ENCODE data around the gene TMED6.
"Not testable (repeated sequence)": the region's sequence is repeated elsewhere in the genome, so short reads cannot be mapped to it uniquely, and the experiment has no call there.

The TMED6 gene

GRCh38 chr16:69301861-69302260 is 49.7 kb downstream of the TMED6 start:
- in situ Hi-C loops (cut with MboI; ENCODE audit: low pct_unique_long_range_greater_than_20kb, low sequenced_read_pairs, unreplicated experiment) = no loop called here
- TF ChIP-seq, protein P1, sequence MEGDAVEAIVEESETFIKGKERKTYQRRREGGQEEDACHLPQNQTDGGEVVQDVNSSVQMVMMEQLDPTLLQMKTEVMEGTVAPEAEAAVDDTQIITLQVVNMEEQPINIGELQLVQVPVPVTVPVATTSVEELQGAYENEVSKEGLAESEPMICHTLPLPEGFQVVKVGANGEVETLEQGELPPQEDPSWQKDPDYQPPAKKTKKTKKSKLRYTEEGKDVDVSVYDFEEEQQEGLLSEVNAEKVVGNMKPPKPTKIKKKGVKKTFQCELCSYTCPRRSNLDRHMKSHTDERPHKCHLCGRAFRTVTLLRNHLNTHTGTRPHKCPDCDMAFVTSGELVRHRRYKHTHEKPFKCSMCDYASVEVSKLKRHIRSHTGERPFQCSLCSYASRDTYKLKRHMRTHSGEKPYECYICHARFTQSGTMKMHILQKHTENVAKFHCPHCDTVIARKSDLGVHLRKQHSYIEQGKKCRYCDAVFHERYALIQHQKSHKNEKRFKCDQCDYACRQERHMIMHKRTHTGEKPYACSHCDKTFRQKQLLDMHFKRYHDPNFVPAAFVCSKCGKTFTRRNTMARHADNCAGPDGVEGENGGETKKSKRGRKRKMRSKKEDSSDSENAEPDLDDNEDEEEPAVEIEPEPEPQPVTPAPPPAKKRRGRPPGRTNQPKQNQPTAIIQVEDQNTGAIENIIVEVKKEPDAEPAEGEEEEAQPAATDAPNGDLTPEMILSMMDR (IDR thresholded peaks at IDR 0.05; ENCODE audit: extremely low read depth, insufficient read depth, missing control alignments) = no peak
- no peak for DNase-seq (ENCODE audit: low spot score)

- in situ Hi-C loops (cut with MboI; ENCODE audit: low pct_unique_long_range_greater_than_20kb, low sequenced_read_pairs, unreplicated experiment) = no loop called here
- DNase-seq (ENCODE audit: low spot score) = no peak
- TF ChIP-seq, protein P1 (IDR thresholded peaks at IDR 0.05; ENCODE audit: extremely low read depth, insufficient read depth, missing control alignments) = no peak
These were observed 50.4 kb downstream of the TMED6 start for GRCh38 chr16:69301187-69301586.

DNA sequence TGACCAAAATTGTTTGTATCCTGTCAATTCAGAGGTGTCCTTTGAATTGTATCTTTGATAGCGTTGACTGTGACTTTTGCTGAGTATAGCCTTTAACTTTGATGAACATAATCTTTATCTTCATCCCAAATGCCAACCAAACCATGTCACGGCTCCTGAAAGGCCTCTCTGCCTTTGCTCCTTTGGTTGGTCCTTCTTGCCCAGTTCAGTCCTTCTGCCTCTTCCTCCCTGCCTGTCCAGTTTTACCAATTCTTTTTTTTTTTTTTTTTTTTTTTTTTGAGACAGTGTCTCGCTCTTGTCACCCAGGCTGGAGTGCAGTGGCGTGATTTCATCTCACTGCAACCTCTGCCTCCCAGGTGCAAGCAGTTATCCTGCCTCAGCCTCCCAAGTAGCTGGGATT is 53.3 kb downstream of the TMED6 start:
- no peak for DNase-seq (ENCODE audit: low spot score)
- in situ Hi-C loops (cut with MboI; ENCODE audit: low pct_unique_long_range_greater_than_20kb, low sequenced_read_pairs, unreplicated experiment) = loop anchor here (25.0 kb wide), 1 partner anchor 411 kb away; no protein-coding TSS in a partner anchor
- TF ChIP-seq, protein P1 (IDR thresholded peaks at IDR 0.05; ENCODE audit: extremely low read depth, insufficient read depth, missing control alignments) = no peak

- not testable (repeated sequence) for DNase-seq (ENCODE audit: low spot score)
- in situ Hi-C loops (cut with MboI; ENCODE audit: low pct_unique_long_range_greater_than_20kb, low sequenced_read_pairs, unreplicated experiment) = loop anchor here (25.0 kb wide), 1 partner anchor 409 kb away; no protein-coding TSS in a partner anchor
These were observed 54.8 kb downstream of the TMED6 start for GRCh38 chr16:69296771-69297170.

- in situ Hi-C loops (cut with MboI; ENCODE audit: low pct_unique_long_range_greater_than_20kb, low sequenced_read_pairs, unreplicated experiment) = loop anchor here (25.0 kb wide), 1 partner anchor 407 kb away; no protein-coding TSS in a partner anchor
- no peak for DNase-seq (ENCODE audit: low spot score)
- TF ChIP-seq, protein P1 (IDR thresholded peaks at IDR 0.05; ENCODE audit: extremely low read depth, insufficient read depth, missing control alignments) = no peak
These were observed 57.5 kb downstream of the TMED6 start for GRCh38 chr16:69294051-69294450.

GRCh38 chr16:69293401-69293800 is 58.2 kb downstream of the TMED6 start:
- in situ Hi-C loops (cut with MboI; ENCODE audit: low pct_unique_long_range_greater_than_20kb, low sequenced_read_pairs, unreplicated experiment) = loop anchor here (25.0 kb wide), 1 partner anchor 406 kb away; no protein-coding TSS in a partner anchor

More at GRCh38 chr16:69293401-69293800, 58.2 kb downstream of the TMED6 start:
- no peak for DNase-seq (ENCODE audit: low spot score)
- TF ChIP-seq, protein P1 (IDR thresholded peaks at IDR 0.05; ENCODE audit: extremely low read depth, insufficient read depth, missing control alignments) = no peak

All from GM13977 (cell line).